ENCODE measurements around the gene WNT2. TPM values are rescaled to one million over a fixed set of nuclear protein-coding genes. Genes with fewer than 3 reads are reported as not detected.

Gene WNT2
- total RNA-seq, 4 donors from 2014 or later = 0.69 to 3.7 (median 1.9) TPM

DNA sequence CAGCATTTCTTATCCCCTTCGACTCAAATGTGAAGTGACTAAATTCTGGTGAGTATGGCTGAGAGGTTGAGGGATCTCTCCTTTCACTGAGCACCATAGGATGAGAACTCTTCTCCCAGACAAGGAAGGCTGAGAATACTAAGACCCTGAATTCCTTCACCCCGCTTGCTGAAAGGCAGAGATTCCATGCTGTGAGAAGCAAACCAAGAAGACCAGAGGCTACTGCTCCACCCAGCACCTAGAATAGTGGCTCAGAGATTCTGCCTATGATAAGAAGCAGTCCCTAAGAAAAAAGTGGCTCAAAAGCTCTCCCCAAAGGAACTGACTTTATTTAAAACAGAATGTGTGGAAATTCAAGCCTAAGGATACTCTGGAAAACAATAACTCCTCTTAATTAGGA lies 26.7 kb upstream of the WNT2 start:
- H3K4me3 ChIP-seq = no peak overlapping the region
- DNase-seq (ENCODE audit: extremely low spot score) = no peak
- H3K9me3 ChIP-seq = no peaks in the 10 kb centered on the region
- 84% methylated on average over 2 of the region's 2 CpGs for WGBS
- intact Hi-C loops (cut with DNase I) = no loop called here
- no peaks in the 10 kb centered on the region for H3K36me3 ChIP-seq
- H3K27ac ChIP-seq (replicated peaks in 1 of 4) = no peak overlapping the region
- no peaks in the 10 kb centered on the region for H3K4me1 ChIP-seq
- TF ChIP-seq, protein P1, sequence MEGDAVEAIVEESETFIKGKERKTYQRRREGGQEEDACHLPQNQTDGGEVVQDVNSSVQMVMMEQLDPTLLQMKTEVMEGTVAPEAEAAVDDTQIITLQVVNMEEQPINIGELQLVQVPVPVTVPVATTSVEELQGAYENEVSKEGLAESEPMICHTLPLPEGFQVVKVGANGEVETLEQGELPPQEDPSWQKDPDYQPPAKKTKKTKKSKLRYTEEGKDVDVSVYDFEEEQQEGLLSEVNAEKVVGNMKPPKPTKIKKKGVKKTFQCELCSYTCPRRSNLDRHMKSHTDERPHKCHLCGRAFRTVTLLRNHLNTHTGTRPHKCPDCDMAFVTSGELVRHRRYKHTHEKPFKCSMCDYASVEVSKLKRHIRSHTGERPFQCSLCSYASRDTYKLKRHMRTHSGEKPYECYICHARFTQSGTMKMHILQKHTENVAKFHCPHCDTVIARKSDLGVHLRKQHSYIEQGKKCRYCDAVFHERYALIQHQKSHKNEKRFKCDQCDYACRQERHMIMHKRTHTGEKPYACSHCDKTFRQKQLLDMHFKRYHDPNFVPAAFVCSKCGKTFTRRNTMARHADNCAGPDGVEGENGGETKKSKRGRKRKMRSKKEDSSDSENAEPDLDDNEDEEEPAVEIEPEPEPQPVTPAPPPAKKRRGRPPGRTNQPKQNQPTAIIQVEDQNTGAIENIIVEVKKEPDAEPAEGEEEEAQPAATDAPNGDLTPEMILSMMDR (IDR thresholded peaks at IDR 0.05) = no peak
- TF ChIP-seq POLR2A (IDR thresholded peaks at IDR 0.05; ENCODE audit: low read depth) = no peak
- no peak for TF ChIP-seq POLR2AphosphoS5 (IDR thresholded peaks at IDR 0.05)
- TF ChIP-seq EP300 (IDR thresholded peaks at IDR 0.05) = no peak
- peaks cover 0 to 11% (median 0%) of the 10 kb centered on the region in 4 donors for H3K27me3 ChIP-seq

GRCh38 chr7:117347962-117348672 lies 25.3 kb upstream of the WNT2 start:
- WGBS = 81% methylated on average over 7 of the region's 7 CpGs
- H3K27me3 ChIP-seq = peaks cover 0 to 11% (median 0%) of the 10 kb centered on the region in 4 donors
- H3K4me1 ChIP-seq = no peaks in the 10 kb centered on the region
- no peak overlapping the region for H3K27ac ChIP-seq (replicated peaks in 1 of 4)
- no peaks in the 10 kb centered on the region for H3K36me3 ChIP-seq
- no peak overlapping the region for H3K4me3 ChIP-seq
- no peak for DNase-seq (ENCODE audit: extremely low spot score)
- intact Hi-C loops (cut with DNase I) = no loop called here
- no peaks in the 10 kb centered on the region for H3K9me3 ChIP-seq
- TF ChIP-seq POLR2A (IDR thresholded peaks at IDR 0.05; ENCODE audit: low read depth) = no peak
- TF ChIP-seq, protein P1 (IDR thresholded peaks at IDR 0.05) = no peak
- TF ChIP-seq POLR2AphosphoS5 (IDR thresholded peaks at IDR 0.05) = no peak
- no peak for TF ChIP-seq EP300 (IDR thresholded peaks at IDR 0.05)

DNA sequence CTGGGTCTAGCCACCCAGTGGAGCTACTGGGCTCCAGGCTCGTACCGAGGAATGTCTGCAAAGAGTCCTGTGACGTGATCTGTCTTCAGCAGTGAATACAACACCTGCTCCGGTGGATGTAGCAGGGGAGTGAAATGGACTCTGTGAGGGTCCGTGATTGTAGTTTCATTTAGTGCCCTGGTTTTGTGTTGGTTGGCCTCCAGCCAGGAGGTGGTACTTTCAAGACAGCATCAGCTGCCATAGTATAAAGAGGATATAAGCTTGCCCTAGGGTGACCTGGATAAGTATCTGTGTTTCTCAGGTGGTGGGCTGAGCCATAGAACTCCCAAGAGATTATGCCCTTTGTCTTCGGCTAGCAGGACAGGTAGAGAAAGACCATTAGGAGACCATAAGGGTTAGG lies 24.6 kb upstream of the WNT2 start:
- Histone ChIP-seq H3K27ac (replicated peaks in 1 of 4) (no peak overlapping the region), H3K4me1 (no peaks in the 10 kb centered on the region), H3K4me3 (no peak overlapping the region), H3K36me3 (no peaks in the 10 kb centered on the region), H3K27me3 (peaks cover 0 to 11% (median 0%) of the 10 kb centered on the region in 4 donors), H3K9me3 (no peaks in the 10 kb centered on the region)
- whole genome bisulfite sequencing = 66% methylated on average over 6 of the region's 6 CpGs
- no peak for DNase-seq (ENCODE audit: extremely low spot score)
- intact Hi-C loops (cut with DNase I) = no loop called here
- TF ChIP-seq EP300 (IDR thresholded peaks at IDR 0.05) (no peak), POLR2A (IDR thresholded peaks at IDR 0.05; ENCODE audit: low read depth) (no peak), POLR2AphosphoS5 (IDR thresholded peaks at IDR 0.05) (no peak)
- TF ChIP-seq, protein P1 (IDR thresholded peaks at IDR 0.05) = no peak

DNA sequence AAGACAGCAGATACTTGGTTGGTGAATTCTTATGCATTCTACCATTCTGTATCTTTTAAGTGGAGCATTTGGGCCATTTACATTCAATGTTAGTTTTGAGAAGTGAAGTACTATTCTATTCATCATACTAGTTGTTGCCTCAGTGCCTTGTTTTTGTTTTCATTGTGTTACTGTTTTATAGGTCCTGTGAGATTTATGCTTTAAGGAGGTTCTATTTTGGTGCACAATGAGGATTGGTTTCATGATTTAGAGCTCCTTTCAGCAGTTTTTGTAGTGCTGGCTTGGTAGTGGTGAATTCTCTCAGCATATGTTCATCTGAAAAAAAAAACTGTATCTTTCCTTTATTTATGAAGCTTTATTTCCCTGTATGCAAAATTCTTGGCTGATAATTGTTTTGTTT lies 23.3 kb upstream of the WNT2 start:
- H3K36me3 ChIP-seq = no peaks in the 10 kb centered on the region
- H3K27me3 ChIP-seq = peaks cover 0 to 11% (median 0%) of the 10 kb centered on the region in 4 donors
- H3K4me1 ChIP-seq = no peaks in the 10 kb centered on the region
- no peak overlapping the region for H3K4me3 ChIP-seq
- DNase-seq (ENCODE audit: extremely low spot score) = no peak
- intact Hi-C loops (cut with DNase I) = no loop called here
- H3K27ac ChIP-seq (replicated peaks in 1 of 4) = no peak overlapping the region
- TF ChIP-seq, protein P1 (IDR thresholded peaks at IDR 0.05) = no peak
- TF ChIP-seq EP300 (IDR thresholded peaks at IDR 0.05) = no peak
- TF ChIP-seq POLR2A (IDR thresholded peaks at IDR 0.05; ENCODE audit: low read depth) = no peak
- no peak for TF ChIP-seq POLR2AphosphoS5 (IDR thresholded peaks at IDR 0.05)
- no peaks in the 10 kb centered on the region for H3K9me3 ChIP-seq

GRCh38 chr7:117338020-117338419 lies 15.2 kb upstream of the WNT2 start:
- no peaks in the 10 kb centered on the region for H3K9me3 ChIP-seq
- TF ChIP-seq, protein P1 (IDR thresholded peaks at IDR 0.05) = no peak
- TF ChIP-seq EP300 (IDR thresholded peaks at IDR 0.05) = no peak
- no peak for TF ChIP-seq POLR2A (IDR thresholded peaks at IDR 0.05; ENCODE audit: low read depth)
- no peak for TF ChIP-seq POLR2AphosphoS5 (IDR thresholded peaks at IDR 0.05)
- H3K4me3 ChIP-seq = no peak overlapping the region
- no peaks in the 10 kb centered on the region for H3K36me3 ChIP-seq
- 83% methylated on average over 1 of the region's 1 CpG for WGBS
- H3K27ac ChIP-seq (replicated peaks in 1 of 4) = no peak overlapping the region
- H3K4me1 ChIP-seq = no peaks in the 10 kb centered on the region
- no peaks in the 10 kb centered on the region for H3K27me3 ChIP-seq
- intact Hi-C loops (cut with DNase I) = no loop called here
- DNase-seq (ENCODE audit: extremely low spot score) = no peak
